Umbilical cord (tissue), 2 donors: ENCODE data around the gene LRMDA. TPM values are rescaled to one million over a fixed set of nuclear protein-coding genes. Genes with fewer than 3 reads are reported as not detected.

ENCODE experiments used
- DNase-seq: peaks from one replicate; pipeline ENCODE4 v3.0.0-alpha.2; 2015; ENCODE audit warnings: low spot score
- total RNA-seq: library from RNA; depleted of rRNA; stranded (reverse); fragments of >200 nt; gene quantifications from one replicate; pipeline ENCODE4 v1.2.3, GENCODE V29; 2014; ENCODE audit warnings: low replicate concordance; ENCODE audit not compliant: insufficient read depth

The LRMDA gene
- total RNA-seq, 1 donor from 2014 or later, result 1.7 TPM

GRCh38 chr10:75864717-75865116 lies 433.3 kb downstream of the LRMDA start:
- no peak for DNase-seq

GRCh38 chr10:75865413-75866299 lies 434.2 kb downstream of the LRMDA start:
- no peak for DNase-seq

GRCh38 chr10:75866300-75866625 lies 434.8 kb downstream of the LRMDA start:
- no peak for DNase-seq

GRCh38 chr10:75866731-75867130 lies 435.3 kb downstream of the LRMDA start:
- peak; percentile 6 for DNase-seq

- DNase-seq, result no peak
Measured at GRCh38 chr10:75868574-75868973, 437.1 kb downstream of the LRMDA start.

GRCh38 chr10:75870039-75870645 lies 438.7 kb downstream of the LRMDA start:
- no peak for DNase-seq

- DNase-seq, result no peak
Measured at GRCh38 chr10:75875740-75876139, 444.3 kb downstream of the LRMDA start.

GRCh38 chr10:75876710-75877109 lies 445.3 kb downstream of the LRMDA start:
- no peak for DNase-seq

- DNase-seq, result no peak
Measured at GRCh38 chr10:75877877-75878276, 446.5 kb downstream of the LRMDA start.

GRCh38 chr10:75878586-75878985 lies 447.2 kb downstream of the LRMDA start:
- DNase-seq, result no peak

GRCh38 chr10:75880031-75880775 lies 448.8 kb downstream of the LRMDA start:
- peak; percentile 53 for DNase-seq

- no peak for DNase-seq
Measured at GRCh38 chr10:75883081-75884072, 452.0 kb downstream of the LRMDA start.

GRCh38 chr10:75884808-75885207 lies 453.4 kb downstream of the LRMDA start:
- no peak for DNase-seq

GRCh38 chr10:75887369-75887768 lies 455.9 kb downstream of the LRMDA start:
- no peak for DNase-seq

- no peak for DNase-seq
Measured at GRCh38 chr10:75887992-75888680, 456.7 kb downstream of the LRMDA start.

GRCh38 chr10:75889051-75889450 lies 457.6 kb downstream of the LRMDA start:
- DNase-seq, result peak; percentile 29

- no peak for DNase-seq
Measured at GRCh38 chr10:75894761-75895160, 463.3 kb downstream of the LRMDA start.

- no peak for DNase-seq
Measured at GRCh38 chr10:75895259-75895658, 463.8 kb downstream of the LRMDA start.

- no peak for DNase-seq
Measured at GRCh38 chr10:75899816-75900390, 468.5 kb downstream of the LRMDA start.

GRCh38 chr10:75902816-75903215 lies 471.4 kb downstream of the LRMDA start:
- no peak for DNase-seq
